ENCODE results near the gene SYNPO2.

Gene SYNPO2

DNA sequence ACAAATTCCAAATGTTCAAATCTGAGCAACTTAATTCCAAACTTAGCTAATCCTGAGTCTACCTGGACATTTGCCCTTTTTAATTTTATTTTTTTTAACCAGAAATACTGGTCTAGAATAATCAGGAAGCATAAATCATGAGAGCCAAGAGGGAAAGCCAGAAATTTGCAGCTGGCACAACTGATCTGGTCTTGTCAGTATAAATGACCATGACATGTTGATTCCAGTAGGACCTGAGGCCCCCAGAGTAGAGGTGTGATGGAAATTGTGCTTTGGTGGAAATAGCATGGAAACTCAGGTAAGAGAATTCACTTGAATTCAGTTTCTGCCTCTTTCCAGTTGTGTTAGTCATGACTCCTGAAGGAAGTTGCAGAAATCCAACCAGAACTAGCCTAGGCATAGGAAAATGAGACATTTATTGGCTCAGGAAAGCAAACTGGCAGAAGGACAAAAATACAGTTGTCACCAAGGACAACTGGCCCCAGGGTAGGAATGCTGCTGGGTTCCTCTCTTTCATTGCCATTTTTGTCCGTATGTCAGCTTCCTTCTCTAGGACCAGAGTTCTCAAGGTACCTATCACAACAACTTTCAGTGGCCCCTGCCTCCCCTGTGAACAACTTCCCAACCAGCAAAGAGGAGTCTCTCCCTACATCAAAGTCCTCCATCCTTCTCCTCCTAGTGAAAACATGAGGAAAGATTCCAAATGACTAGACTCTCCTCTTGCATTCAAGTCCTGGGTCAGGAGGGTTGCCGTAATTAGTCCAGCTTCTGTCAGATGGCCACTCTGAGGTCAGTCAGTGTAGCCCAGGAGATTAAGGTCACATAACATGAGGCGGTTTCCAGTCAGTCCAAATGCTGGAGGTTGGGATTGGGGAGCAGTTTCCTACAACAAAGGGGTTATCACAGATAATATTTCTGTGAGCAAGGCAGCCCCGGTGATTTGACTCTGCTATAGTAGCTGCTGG lies 217.7 kb downstream of the SYNPO2 start:
- Histone ChIP-seq H3K4me3 (ENCODE audit: severe bottlenecking) (no peak overlapping the region), H3K27me3 (ENCODE audit: insufficient read depth, poor library complexity, severe bottlenecking) (no peaks in the 10 kb centered on the region), H3K4me1 (ENCODE audit: insufficient read depth, poor library complexity, severe bottlenecking) (peaks cover 49% of the 10 kb centered on the region), H3K9me3 (ENCODE audit: severe bottlenecking) (no peaks in the 10 kb centered on the region), H3K27ac (ENCODE audit: poor library complexity, severe bottlenecking) (peak overlapping the region; percentile 96), H3K36me3 (ENCODE audit: low read depth) (no peaks in the 10 kb centered on the region)
- ATAC-seq (ENCODE audit: low read depth) (no peak), DNase-seq (ENCODE audit: low spot score) (no peak)
- TF ChIP-seq, protein P1, sequence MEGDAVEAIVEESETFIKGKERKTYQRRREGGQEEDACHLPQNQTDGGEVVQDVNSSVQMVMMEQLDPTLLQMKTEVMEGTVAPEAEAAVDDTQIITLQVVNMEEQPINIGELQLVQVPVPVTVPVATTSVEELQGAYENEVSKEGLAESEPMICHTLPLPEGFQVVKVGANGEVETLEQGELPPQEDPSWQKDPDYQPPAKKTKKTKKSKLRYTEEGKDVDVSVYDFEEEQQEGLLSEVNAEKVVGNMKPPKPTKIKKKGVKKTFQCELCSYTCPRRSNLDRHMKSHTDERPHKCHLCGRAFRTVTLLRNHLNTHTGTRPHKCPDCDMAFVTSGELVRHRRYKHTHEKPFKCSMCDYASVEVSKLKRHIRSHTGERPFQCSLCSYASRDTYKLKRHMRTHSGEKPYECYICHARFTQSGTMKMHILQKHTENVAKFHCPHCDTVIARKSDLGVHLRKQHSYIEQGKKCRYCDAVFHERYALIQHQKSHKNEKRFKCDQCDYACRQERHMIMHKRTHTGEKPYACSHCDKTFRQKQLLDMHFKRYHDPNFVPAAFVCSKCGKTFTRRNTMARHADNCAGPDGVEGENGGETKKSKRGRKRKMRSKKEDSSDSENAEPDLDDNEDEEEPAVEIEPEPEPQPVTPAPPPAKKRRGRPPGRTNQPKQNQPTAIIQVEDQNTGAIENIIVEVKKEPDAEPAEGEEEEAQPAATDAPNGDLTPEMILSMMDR (IDR thresholded peaks at IDR 0.05; ENCODE audit: poor library complexity, severe bottlenecking): no peak

GRCh38 chr4:119110121-119110520 lies 221.5 kb downstream of the SYNPO2 start:
- no peak for ATAC-seq (ENCODE audit: low read depth)
- no peak for DNase-seq (ENCODE audit: low spot score)
- Histone ChIP-seq H3K4me1 (ENCODE audit: insufficient read depth, poor library complexity, severe bottlenecking) (peaks cover 30% of the 10 kb centered on the region), H3K4me3 (ENCODE audit: severe bottlenecking) (no peak overlapping the region), H3K27me3 (ENCODE audit: insufficient read depth, poor library complexity, severe bottlenecking) (no peaks in the 10 kb centered on the region), H3K36me3 (ENCODE audit: low read depth) (no peaks in the 10 kb centered on the region), H3K27ac (ENCODE audit: poor library complexity, severe bottlenecking) (no peak overlapping the region), H3K9me3 (ENCODE audit: severe bottlenecking) (no peaks in the 10 kb centered on the region)
- TF ChIP-seq, protein P1 (IDR thresholded peaks at IDR 0.05; ENCODE audit: poor library complexity, severe bottlenecking): no peak
